H1 (cell line): Measurements from ENCODE around the gene NRDE2.

Source experiments
- CTCF ChIP-seq, 3 experiments: IDR thresholded peaks; 1 replicate in 2 of 3; 2 replicates in 1 of 3; pipeline versions ENCODE4 v1.5.1 to v1.6.1; 2011; ENCODE audit warnings: low read length in 3 of 3, mild to moderate bottlenecking in 3 of 3, inconsistent platforms in 2 of 3, low read depth in 1 of 3, moderate library complexity in 1 of 3; ENCODE audit not compliant: insufficient read depth in 1 of 3; ENCODE audit errors: control extremely low read depth in 1 of 3
- GABPA ChIP-seq: IDR thresholded peaks from 2 replicates; pipeline ENCODE4 v1.6.1; 2011; ENCODE audit warnings: mild to moderate bottlenecking, low read length, moderate library complexity, borderline replicate concordance; ENCODE audit not compliant: insufficient read depth

GRCh38 chr14:90354551-90355298 lies 23.0 kb upstream of the NRDE2 start:
- no peak for TF ChIP-seq GABPA
- no peak for TF ChIP-seq CTCF (IDR thresholded peaks at IDR 0.05; ENCODE audit: control extremely low read depth in 1 of 3, insufficient read depth in 1 of 3, low read depth in 1 of 3, low read length in 3 of 3)
